NCI-H2227 (cell line): Measurements from ENCODE around the gene LRRC59.
A peak's percentile ranks its signal among the peaks of the same experiment; 100 is the strongest.
"Not testable (repeated sequence)": the region's sequence is repeated elsewhere in the genome, so short reads cannot be mapped to it uniquely, and the experiment has no call there.

Experiments used
- DNase-seq: peaks from one replicate; lab custom pipeline; 2025; ENCODE audit not compliant: unreplicated experiment; lab: John Stamatoyannopoulos, UW

Gene LRRC59

DNA sequence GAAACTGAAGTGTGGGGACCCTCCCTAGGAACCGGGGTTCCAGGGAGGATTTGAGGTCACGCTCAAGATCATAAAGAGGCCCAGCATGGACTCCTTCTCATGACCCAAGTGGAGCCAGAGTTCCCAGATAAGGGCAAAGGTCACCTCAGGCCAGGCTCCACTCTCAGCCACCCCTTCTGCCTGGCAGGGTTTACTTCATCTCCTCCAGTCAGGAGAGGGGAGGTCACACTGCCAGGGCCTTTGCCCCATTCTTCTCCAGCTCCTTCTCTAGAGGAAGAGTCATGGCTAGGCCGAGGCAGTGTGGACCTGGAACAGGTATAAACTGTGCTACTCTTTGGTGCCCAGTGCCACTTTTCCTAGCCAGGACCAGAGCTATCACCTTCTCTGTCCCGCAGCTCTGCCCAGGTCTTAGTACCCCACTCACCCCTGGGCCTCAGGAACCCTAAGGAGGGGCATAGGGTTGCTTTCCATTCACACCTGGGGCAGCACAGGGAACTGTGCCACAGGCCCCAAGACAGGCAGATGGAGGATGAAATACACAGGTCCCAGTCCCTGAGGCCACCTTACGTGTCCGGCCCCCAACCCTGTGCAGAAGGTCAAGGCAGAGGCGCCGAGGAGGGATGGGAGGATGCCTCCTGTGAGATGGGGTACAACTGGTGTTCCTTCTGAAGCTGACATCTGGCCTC, 27.8 kb upstream of the LRRC59 start:
- no peak for DNase-seq

- no peak for DNase-seq
These were observed 27.1 kb upstream of the LRRC59 start for GRCh38 chr17:50424246-50424995.

DNA sequence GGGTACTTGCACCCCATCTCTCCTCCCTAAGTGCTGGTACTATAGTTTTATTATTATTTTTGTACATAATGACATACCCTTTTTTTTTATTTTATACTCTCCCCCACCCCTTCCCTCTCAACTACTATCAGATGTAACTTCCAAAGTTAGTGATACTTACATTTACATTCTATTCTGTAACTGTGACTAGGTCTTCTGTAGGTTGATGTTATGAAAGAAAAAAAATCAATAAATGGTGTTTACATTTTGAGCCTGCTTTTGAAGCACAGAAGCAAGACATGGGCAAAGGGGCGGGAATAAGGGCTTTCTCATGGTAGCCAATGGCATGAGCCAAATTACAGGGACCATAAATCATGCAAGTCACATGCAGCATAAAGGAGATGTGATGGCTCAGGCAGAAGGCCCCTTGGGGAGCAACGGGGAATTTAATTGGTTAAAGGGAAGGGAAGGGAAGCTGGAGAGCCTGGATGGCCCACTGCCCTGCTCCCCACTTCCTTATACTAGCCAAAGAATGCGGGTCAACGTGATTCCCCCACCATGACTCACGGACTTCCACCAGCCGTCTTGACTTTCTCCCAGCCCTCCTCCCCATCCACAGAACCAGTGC, 26.3 kb upstream of the LRRC59 start:
- DNase-seq: peak; percentile 77

DNA sequence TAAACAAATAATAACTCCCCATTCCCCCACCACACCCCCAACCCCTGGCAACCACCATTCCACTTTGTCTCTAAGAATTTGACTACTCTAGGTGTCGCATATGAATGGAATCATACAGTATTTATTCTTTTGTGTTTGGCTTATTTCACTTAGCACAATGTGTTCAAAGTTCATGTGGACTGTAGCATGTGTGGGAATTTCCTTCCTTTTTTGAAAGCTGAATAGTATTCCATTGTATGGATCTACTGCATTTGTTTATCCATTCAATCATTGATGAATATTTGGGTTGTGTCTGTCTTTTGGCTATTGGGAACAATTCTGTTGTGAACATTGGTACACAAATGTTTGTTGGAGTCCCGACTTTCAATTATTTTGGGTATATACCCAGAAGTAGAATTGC, 25.4 kb upstream of the LRRC59 start:
- DNase-seq: no peak

DNA sequence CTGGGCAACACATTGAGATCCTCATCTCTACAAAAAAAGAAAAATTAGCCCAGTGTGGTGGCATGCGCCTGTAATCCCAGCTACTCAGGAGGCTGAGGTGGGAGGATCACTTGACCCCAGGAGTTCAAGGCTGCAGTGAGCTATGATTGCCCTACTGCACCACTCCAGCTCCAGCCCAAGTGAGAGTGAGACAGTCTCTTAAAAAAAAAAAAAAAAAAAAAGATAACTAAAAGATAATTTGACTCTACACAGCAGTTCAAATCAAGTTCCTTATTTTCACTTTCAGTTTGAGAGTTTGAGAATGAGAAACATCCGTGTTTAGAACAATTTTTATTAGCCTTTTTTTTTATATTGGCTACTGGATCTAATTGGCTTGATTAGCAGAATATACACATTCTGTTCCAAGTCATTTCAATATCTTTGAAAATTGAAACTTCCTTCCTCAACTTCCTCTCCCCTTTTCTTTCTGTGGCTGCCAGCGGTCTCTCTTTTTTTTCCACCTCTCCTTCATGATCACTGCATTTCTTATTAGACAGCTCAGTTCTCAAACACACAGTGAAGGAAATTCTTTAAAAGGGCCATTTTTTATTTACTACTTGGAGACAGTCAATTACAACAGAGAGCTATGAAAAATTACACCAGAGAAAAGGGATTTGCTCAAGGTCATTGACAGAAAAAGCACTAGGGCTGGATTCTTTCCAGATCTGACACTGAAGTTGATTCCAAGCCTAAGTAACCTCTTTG, 24.2 kb upstream of the LRRC59 start:
- DNase-seq: no peak

GRCh38 chr17:50420419-50421112, 23.2 kb upstream of the LRRC59 start:
- no peak for DNase-seq

DNA sequence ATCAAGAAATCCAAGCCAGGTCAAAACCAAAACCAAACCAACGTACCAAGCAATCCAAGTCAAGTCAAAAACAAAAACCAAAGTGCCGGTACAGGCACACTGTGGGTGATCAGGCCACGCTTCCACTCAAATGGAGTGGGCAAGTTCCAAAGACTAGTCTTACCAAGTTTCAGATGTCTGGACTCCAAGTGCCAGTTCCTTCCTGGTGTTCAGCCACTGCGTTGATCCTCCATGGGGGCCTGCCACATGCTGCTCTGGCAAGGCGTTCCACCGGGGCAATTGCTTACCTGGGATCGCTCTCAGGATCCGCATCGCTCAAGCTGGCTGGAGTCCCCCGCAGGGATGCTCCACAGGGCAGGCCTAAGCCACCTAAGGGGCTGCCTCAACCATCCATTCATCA, 22.3 kb upstream of the LRRC59 start:
- not testable (repeated sequence) for DNase-seq

DNA sequence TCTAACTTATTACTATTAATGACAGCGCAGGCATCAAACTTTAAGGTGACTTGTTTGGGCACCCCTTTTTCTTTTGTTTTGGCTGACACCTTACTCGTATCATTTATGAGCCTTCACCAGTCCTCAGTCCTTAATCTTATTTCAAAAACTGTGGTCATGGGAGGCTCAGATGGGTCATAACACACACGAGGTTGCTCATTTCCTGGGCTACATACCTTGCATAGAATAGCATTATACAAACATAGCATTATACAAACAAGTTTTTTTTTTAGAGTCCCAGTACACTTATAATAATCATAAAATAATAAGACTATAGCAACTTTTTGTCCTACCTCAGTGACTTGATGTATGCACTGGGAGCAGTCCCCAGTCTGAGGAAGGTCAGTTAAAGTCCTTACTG, 17.5 kb upstream of the LRRC59 start:
- no peak for DNase-seq

GRCh38 chr17:50412188-50412732, 14.9 kb upstream of the LRRC59 start:
- DNase-seq: no peak

GRCh38 chr17:50407921-50408320, 10.6 kb upstream of the LRRC59 start:
- DNase-seq: no peak

GRCh38 chr17:50406578-50406977, 9.3 kb upstream of the LRRC59 start:
- no peak for DNase-seq

GRCh38 chr17:50405351-50405750, 8.0 kb upstream of the LRRC59 start:
- DNase-seq: not testable (repeated sequence)

DNA sequence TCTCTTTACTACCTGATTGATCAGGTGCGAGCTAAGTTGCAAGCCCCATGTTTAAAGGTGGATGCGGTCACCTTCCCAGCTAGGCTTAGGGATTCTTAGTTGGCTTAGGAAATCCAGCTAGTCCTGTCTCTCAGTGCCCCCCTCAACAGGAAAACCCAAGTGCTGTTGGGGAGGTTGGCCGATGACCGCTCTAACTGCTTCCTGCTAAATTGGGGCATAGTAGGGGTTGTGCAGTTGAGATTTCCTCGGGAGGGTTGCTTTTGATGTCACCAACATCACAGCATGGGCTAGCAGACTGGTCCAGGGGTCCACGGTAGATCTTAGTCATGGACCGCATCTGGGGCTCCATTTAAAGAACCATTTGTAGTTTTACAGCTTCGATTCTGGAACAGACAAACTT, 2.3 kb upstream of the LRRC59 start:
- DNase-seq: not testable (repeated sequence)

- not testable (repeated sequence) for DNase-seq
These were observed 1.3 kb upstream of the LRRC59 start for GRCh38 chr17:50398672-50399071.

DNA sequence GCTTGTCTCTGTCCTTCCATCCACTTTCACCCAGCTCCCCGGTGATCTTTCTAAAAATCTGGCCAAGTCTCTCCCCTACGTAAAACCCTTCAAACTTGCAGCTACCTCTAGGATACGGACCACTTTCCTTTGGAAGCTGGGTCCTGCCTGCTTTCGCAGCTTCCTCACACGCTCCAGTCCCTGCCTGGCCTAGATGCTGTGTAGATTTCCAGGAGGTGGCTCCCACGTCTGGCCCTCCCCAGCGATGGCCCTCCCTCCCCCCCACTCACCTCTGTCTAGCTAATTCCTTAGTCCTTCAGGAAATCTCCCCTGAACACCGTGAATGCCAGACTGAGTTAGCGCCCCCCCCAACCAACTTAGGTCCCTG, 579 bp upstream of the LRRC59 start:
- no peak for DNase-seq

GRCh38 chr17:50396261-50397110, 837 bp downstream of the LRRC59 start:
- peak; percentile 49 for DNase-seq

- DNase-seq: no peak
These were observed 2.6 kb downstream of the LRRC59 start for GRCh38 chr17:50394711-50395110.

GRCh38 chr17:50393700-50394099, 3.6 kb downstream of the LRRC59 start:
- DNase-seq: no peak

GRCh38 chr17:50392621-50393020, 4.7 kb downstream of the LRRC59 start:
- DNase-seq: no peak

DNA sequence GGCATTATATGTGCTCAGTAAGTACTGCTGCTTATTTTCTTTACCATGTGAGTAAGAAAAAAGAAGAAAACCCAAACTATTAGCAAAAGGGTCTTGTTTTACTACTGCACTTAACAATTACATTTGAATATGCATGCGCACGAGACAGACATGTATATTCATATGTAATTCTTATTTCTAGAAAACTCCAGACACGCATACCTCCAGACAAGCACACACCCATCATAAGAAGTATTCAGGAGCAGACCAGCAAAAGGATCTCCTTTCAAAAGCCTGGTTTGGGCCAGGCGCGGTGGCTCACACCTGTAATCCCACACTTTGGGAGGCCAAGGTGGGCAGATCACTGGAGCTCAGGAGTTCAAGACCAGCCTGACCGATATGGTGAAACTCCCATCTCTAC, 7.8 kb downstream of the LRRC59 start:
- DNase-seq: no peak
